ENCODE measurements around the gene IGSF3.

Gene IGSF3

GRCh38 chr1:116710420-116711262 is 43.1 kb upstream of the IGSF3 start:
- no peak for TF ChIP-seq CTCF (IDR thresholded peaks at IDR 0.05; ENCODE audit: control extremely low read depth, extremely low read depth, low read depth, missing control alignments)
- ChIA-PET CTCF (interaction anchor here (1.0 to 4.5 kb wide), 4 partner anchors 13 to 28 kb away, joined by 3 to 21 read pairs (median 3); no protein-coding TSS in a partner anchor), POLR2A (no interaction called here)
- no peak for DNase-seq (ENCODE audit: extremely low spot score)

- TF ChIP-seq CTCF (IDR thresholded peaks at IDR 0.05; ENCODE audit: control extremely low read depth, extremely low read depth, low read depth, missing control alignments): no peak
- ChIA-PET POLR2A (no interaction called here), CTCF (interaction anchor here (1.0 to 4.5 kb wide), 4 partner anchors 13 to 29 kb away, joined by 3 to 21 read pairs (median 3); no protein-coding TSS in a partner anchor)
- DNase-seq (ENCODE audit: extremely low spot score): no peak
Observed at GRCh38 chr1:116709666-116710167, 42.2 kb upstream of the IGSF3 start.

- ChIA-PET CTCF (interaction anchor here (0.8 to 4.5 kb wide), 5 partner anchors 12 to 179 kb away, joined by 3 to 21 read pairs (median 4); no protein-coding TSS in a partner anchor), POLR2A (no interaction called here)
Observed at GRCh38 chr1:116708255-116708900, 40.8 kb upstream of the IGSF3 start.

GRCh38 chr1:116706841-116707240 is 39.3 kb upstream of the IGSF3 start:
- DNase-seq (ENCODE audit: extremely low spot score): no peak
- ChIA-PET POLR2A (no interaction called here), CTCF (interaction anchor here (4.5 kb wide), 1 partner anchor 19 kb away, joined by 21 read pairs; no protein-coding TSS in a partner anchor)
- TF ChIP-seq CTCF (IDR thresholded peaks at IDR 0.05; ENCODE audit: control extremely low read depth, extremely low read depth, low read depth, missing control alignments): no peak

More at GRCh38 chr1:116708255-116708900, 40.8 kb upstream of the IGSF3 start:
- DNase-seq (ENCODE audit: extremely low spot score): no peak
- TF ChIP-seq CTCF (IDR thresholded peaks at IDR 0.05; ENCODE audit: control extremely low read depth, extremely low read depth, low read depth, missing control alignments): no peak

GRCh38 chr1:116706123-116706522 is 38.6 kb upstream of the IGSF3 start:
- no peak for DNase-seq (ENCODE audit: extremely low spot score)
- CTCF ChIA-PET: interaction anchor here (0.8 to 1.2 kb wide), 2 partner anchors 18 to 79 kb away, joined by 3 to 4 read pairs; no protein-coding TSS in a partner anchor
- TF ChIP-seq CTCF (IDR thresholded peaks at IDR 0.05; ENCODE audit: control extremely low read depth, extremely low read depth, low read depth, missing control alignments): no peak
- POLR2A ChIA-PET: no interaction called here

GRCh38 chr1:116704278-116704677 is 36.7 kb upstream of the IGSF3 start:
- TF ChIP-seq CTCF (IDR thresholded peaks at IDR 0.05; ENCODE audit: control extremely low read depth, extremely low read depth, low read depth, missing control alignments): no peak
- DNase-seq (ENCODE audit: extremely low spot score): no peak
- ChIA-PET CTCF (interaction anchor here (0.6 kb wide), 1 partner anchor 8 kb away, joined by 3 read pairs; no protein-coding TSS in a partner anchor), POLR2A (no interaction called here)
